ENCODE results near the gene EXOC7.

Gene EXOC7

GRCh38 chr17:76137351-76138233, 34.0 kb upstream of the EXOC7 start:
- peak overlapping the region; percentile 99 for H2BK12ac ChIP-seq (ENCODE audit: low read length)
- H2BK120ac ChIP-seq (ENCODE audit: low read depth, low read length) = peak overlapping the region; percentile 99
- H2AK5ac ChIP-seq (ENCODE audit: low read depth, low read length) = peak overlapping the region; percentile 100
- H3K23ac ChIP-seq (ENCODE audit: low read depth, low read length, poor library complexity) = peak overlapping the region; percentile 44
- H3K27me3 ChIP-seq (ENCODE audit: control insufficient read depth in 3 of 3, insufficient read depth in 3 of 3, low read depth in 1 of 3, low read length in 3 of 3) = peaks cover 0 to 61% (median 20%) of the 10 kb centered on the region in 3 experiments
- peaks cover 0 to 5% of the 10 kb centered on the region in 2 donors for H3K9me3 ChIP-seq (replicated peaks in 1 of 2; ENCODE audit: control insufficient read depth in 2 of 2, insufficient read depth in 1 of 2, low read depth in 1 of 2, low read length in 2 of 2)
- peak overlapping the region; percentile 96 for H3K4ac ChIP-seq (ENCODE audit: low read length)
- DNase-seq (ENCODE audit: low spot score) = no peak
- H3K18ac ChIP-seq (ENCODE audit: low read length) = peak overlapping the region; percentile 99
- WGBS, 2 donors (ENCODE audit: extremely low coverage in 2 of 2, insufficient read length in 2 of 2, insufficient replicate concordance in 1 of 2) = no CpG with 5 or more reads among the region's 54 CpGs
- peak overlapping the region; percentile 59 for H3K4me2 ChIP-seq (ENCODE audit: insufficient read depth, low read length, poor library complexity, severe bottlenecking)
- peak overlapping the region; percentile 40 to 44 for H3K4me3 ChIP-seq (ENCODE audit: low read length in 2 of 2)
- H3K27ac ChIP-seq (replicated peaks; ENCODE audit: low read length) = peak overlapping the region; percentile 43
- H2BK5ac ChIP-seq (ENCODE audit: low read length) = peak overlapping the region; percentile 49
- H3K14ac ChIP-seq (ENCODE audit: low read length) = peak overlapping the region; percentile 3
- no peaks in the 10 kb centered on the region for H3K36me3 ChIP-seq (replicated peaks in 1 of 2; ENCODE audit: control insufficient read depth in 2 of 2, insufficient read depth in 2 of 2, low read length in 2 of 2)
- peaks cover 56 to 72% of the 10 kb centered on the region in 2 donors for H3K4me1 ChIP-seq (ENCODE audit: control insufficient read depth in 2 of 2, insufficient read depth in 1 of 2, low read depth in 1 of 2, low read length in 2 of 2)
- H3K9ac ChIP-seq (ENCODE audit: low read depth, low read length, poor library complexity) = peak overlapping the region; percentile 80
- H3K79me1 ChIP-seq (ENCODE audit: low read depth, low read length) = peaks cover 3% of the 10 kb centered on the region
- H4K8ac ChIP-seq (ENCODE audit: low read depth, low read length) = peak overlapping the region; percentile 100
- peak overlapping the region; percentile 79 for H4K91ac ChIP-seq (ENCODE audit: low read depth, low read length, poor library complexity)
- peak overlapping the region; percentile 78 for H2AFZ ChIP-seq (ENCODE audit: low read length)
- peak overlapping the region; percentile 99 for H2BK15ac ChIP-seq (ENCODE audit: low read length)

GRCh38 chr17:76137001-76137350, 33.4 kb upstream of the EXOC7 start:
- peak overlapping the region; percentile 79 for H4K91ac ChIP-seq (ENCODE audit: low read depth, low read length, poor library complexity)
- no peak overlapping the region for H3K4me2 ChIP-seq (ENCODE audit: insufficient read depth, low read length, poor library complexity, severe bottlenecking)
- H2AFZ ChIP-seq (ENCODE audit: low read length) = no peak overlapping the region
- no CpG with 5 or more reads among the region's 7 CpGs for WGBS, 2 donors (ENCODE audit: extremely low coverage in 2 of 2, insufficient read length in 2 of 2, insufficient replicate concordance in 1 of 2)
- H2AK5ac ChIP-seq (ENCODE audit: low read depth, low read length) = peak overlapping the region; percentile 100
- peak overlapping the region; percentile 49 for H2BK5ac ChIP-seq (ENCODE audit: low read length)
- peak overlapping the region; percentile 96 for H3K4ac ChIP-seq (ENCODE audit: low read length)
- H3K9me3 ChIP-seq (replicated peaks in 1 of 2; ENCODE audit: control insufficient read depth in 2 of 2, insufficient read depth in 1 of 2, low read depth in 1 of 2, low read length in 2 of 2) = peaks cover 0 to 5% of the 10 kb centered on the region in 2 donors
- H4K8ac ChIP-seq (ENCODE audit: low read depth, low read length) = no peak overlapping the region
- peak overlapping the region; percentile 3 for H3K14ac ChIP-seq (ENCODE audit: low read length)
- H3K23ac ChIP-seq (ENCODE audit: low read depth, low read length, poor library complexity) = no peak overlapping the region
- no peak overlapping the region for H3K4me3 ChIP-seq (ENCODE audit: low read length in 2 of 2)
- peaks cover 58 to 70% of the 10 kb centered on the region in 2 donors for H3K4me1 ChIP-seq (ENCODE audit: control insufficient read depth in 2 of 2, insufficient read depth in 1 of 2, low read depth in 1 of 2, low read length in 2 of 2)
- peak overlapping the region; percentile 99 for H3K18ac ChIP-seq (ENCODE audit: low read length)
- H2BK120ac ChIP-seq (ENCODE audit: low read depth, low read length) = peak overlapping the region; percentile 99
- no peak for DNase-seq (ENCODE audit: low spot score)
- no peak overlapping the region for H3K27ac ChIP-seq (replicated peaks; ENCODE audit: low read length)
- H2BK12ac ChIP-seq (ENCODE audit: low read length) = peak overlapping the region; percentile 99
- H3K79me1 ChIP-seq (ENCODE audit: low read depth, low read length) = peaks cover 3% of the 10 kb centered on the region
- peak overlapping the region; percentile 80 for H3K9ac ChIP-seq (ENCODE audit: low read depth, low read length, poor library complexity)
- peak overlapping the region; percentile 99 for H2BK15ac ChIP-seq (ENCODE audit: low read length)
- H3K27me3 ChIP-seq (ENCODE audit: control insufficient read depth in 3 of 3, insufficient read depth in 3 of 3, low read depth in 1 of 3, low read length in 3 of 3) = peaks cover 0 to 59% (median 20%) of the 10 kb centered on the region in 3 experiments
- H3K36me3 ChIP-seq (replicated peaks in 1 of 2; ENCODE audit: control insufficient read depth in 2 of 2, insufficient read depth in 2 of 2, low read length in 2 of 2) = no peaks in the 10 kb centered on the region

- H3K4me3 ChIP-seq (ENCODE audit: low read length in 2 of 2) = no peak overlapping the region
- H3K9ac ChIP-seq (ENCODE audit: low read depth, low read length, poor library complexity) = no peak overlapping the region
- no peak overlapping the region for H2AFZ ChIP-seq (ENCODE audit: low read length)
- H4K8ac ChIP-seq (ENCODE audit: low read depth, low read length) = no peak overlapping the region
- H3K27ac ChIP-seq (replicated peaks; ENCODE audit: low read length) = no peak overlapping the region
- peaks cover 57 to 65% of the 10 kb centered on the region in 2 donors for H3K4me1 ChIP-seq (ENCODE audit: control insufficient read depth in 2 of 2, insufficient read depth in 1 of 2, low read depth in 1 of 2, low read length in 2 of 2)
- WGBS, 2 donors (ENCODE audit: extremely low coverage in 2 of 2, insufficient read length in 2 of 2, insufficient replicate concordance in 1 of 2) = no CpG with 5 or more reads among the region's 16 CpGs
- no peak overlapping the region for H3K23ac ChIP-seq (ENCODE audit: low read depth, low read length, poor library complexity)
- no peaks in the 10 kb centered on the region for H3K36me3 ChIP-seq (replicated peaks in 1 of 2; ENCODE audit: control insufficient read depth in 2 of 2, insufficient read depth in 2 of 2, low read length in 2 of 2)
- H3K79me1 ChIP-seq (ENCODE audit: low read depth, low read length) = peaks cover 3% of the 10 kb centered on the region
- H2BK15ac ChIP-seq (ENCODE audit: low read length) = peak overlapping the region; percentile 99
- peak overlapping the region; percentile 49 for H2BK5ac ChIP-seq (ENCODE audit: low read length)
- H3K27me3 ChIP-seq (ENCODE audit: control insufficient read depth in 3 of 3, insufficient read depth in 3 of 3, low read depth in 1 of 3, low read length in 3 of 3) = peaks cover 0 to 61% (median 20%) of the 10 kb centered on the region in 3 experiments
- peaks cover 0 to 6% of the 10 kb centered on the region in 2 donors for H3K9me3 ChIP-seq (replicated peaks in 1 of 2; ENCODE audit: control insufficient read depth in 2 of 2, insufficient read depth in 1 of 2, low read depth in 1 of 2, low read length in 2 of 2)
- peak overlapping the region; percentile 99 for H2BK12ac ChIP-seq (ENCODE audit: low read length)
- no peak for DNase-seq (ENCODE audit: low spot score)
- no peak overlapping the region for H3K14ac ChIP-seq (ENCODE audit: low read length)
- H2BK120ac ChIP-seq (ENCODE audit: low read depth, low read length) = peak overlapping the region; percentile 99
- H3K4ac ChIP-seq (ENCODE audit: low read length) = no peak overlapping the region
- peak overlapping the region; percentile 100 for H2AK5ac ChIP-seq (ENCODE audit: low read depth, low read length)
- H3K4me2 ChIP-seq (ENCODE audit: insufficient read depth, low read length, poor library complexity, severe bottlenecking) = no peak overlapping the region
- H4K91ac ChIP-seq (ENCODE audit: low read depth, low read length, poor library complexity) = no peak overlapping the region
- H3K18ac ChIP-seq (ENCODE audit: low read length) = peak overlapping the region; percentile 99
Measured at GRCh38 chr17:76136276-76137000, 32.9 kb upstream of the EXOC7 start.

- Histone ChIP-seq H4K8ac (ENCODE audit: low read depth, low read length) (no peak overlapping the region), H3K23ac (ENCODE audit: low read depth, low read length, poor library complexity) (no peak overlapping the region), H3K27me3 (ENCODE audit: control insufficient read depth in 3 of 3, insufficient read depth in 3 of 3, low read depth in 1 of 3, low read length in 3 of 3) (peaks cover 0 to 65% (median 18%) of the 10 kb centered on the region in 3 experiments), H2BK12ac (ENCODE audit: low read length) (peak overlapping the region; percentile 92), H2AFZ (ENCODE audit: low read length) (no peak overlapping the region), H2BK5ac (ENCODE audit: low read length) (no peak overlapping the region), H3K4me3 (ENCODE audit: low read length in 2 of 2) (no peak overlapping the region), H3K9ac (ENCODE audit: low read depth, low read length, poor library complexity) (peak overlapping the region; percentile 75), H3K27ac (replicated peaks; ENCODE audit: low read length) (no peak overlapping the region), H3K9me3 (replicated peaks in 1 of 2; ENCODE audit: control insufficient read depth in 2 of 2, insufficient read depth in 1 of 2, low read depth in 1 of 2, low read length in 2 of 2) (peaks cover 0 to 6% of the 10 kb centered on the region in 2 donors), H3K36me3 (replicated peaks in 1 of 2; ENCODE audit: control insufficient read depth in 2 of 2, insufficient read depth in 2 of 2, low read length in 2 of 2) (no peaks in the 10 kb centered on the region), H4K91ac (ENCODE audit: low read depth, low read length, poor library complexity) (peak overlapping the region; percentile 83), H3K79me1 (ENCODE audit: low read depth, low read length) (peaks cover 3% of the 10 kb centered on the region), H2BK120ac (ENCODE audit: low read depth, low read length) (peak overlapping the region; percentile 74), H3K14ac (ENCODE audit: low read length) (peak overlapping the region; percentile 51), H3K18ac (ENCODE audit: low read length) (peak overlapping the region; percentile 96), H2BK15ac (ENCODE audit: low read length) (peak overlapping the region; percentile 99), H3K4me2 (ENCODE audit: insufficient read depth, low read length, poor library complexity, severe bottlenecking) (peak overlapping the region; percentile 24), H3K4me1 (ENCODE audit: control insufficient read depth in 2 of 2, insufficient read depth in 1 of 2, low read depth in 1 of 2, low read length in 2 of 2) (peaks cover 57 to 61% of the 10 kb centered on the region in 2 donors), H2AK5ac (ENCODE audit: low read depth, low read length) (peak overlapping the region; percentile 99), H3K4ac (ENCODE audit: low read length) (no peak overlapping the region)
- no CpG with 5 or more reads among the region's 8 CpGs for WGBS, 2 donors (ENCODE audit: extremely low coverage in 2 of 2, insufficient read length in 2 of 2, insufficient replicate concordance in 1 of 2)
- no peak for DNase-seq (ENCODE audit: low spot score)
Measured at GRCh38 chr17:76135810-76136188, 32.2 kb upstream of the EXOC7 start.

Data from neuronal stem cell (in vitro differentiated cells).